Esophagus (tissue), 2 donors: Measurements from ENCODE around the gene DRGX. TPM values are rescaled to one million over a fixed set of nuclear protein-coding genes. Genes with fewer than 3 reads are reported as not detected.

Experiments
- H3K27ac ChIP-seq, 2 donors: one replicate each; pipeline ENCODE4 v1.5.1; 2013; ENCODE audit warnings: low read depth in 2 of 2, mild to moderate bottlenecking in 2 of 2, inconsistent platforms in 1 of 2, low read length in 1 of 2, moderate library complexity in 1 of 2
- H3K27me3 ChIP-seq, 2 donors: one replicate each; pipeline ENCODE4 v1.6.1; 2013; ENCODE audit warnings: low read length in 2 of 2, control low read depth in 1 of 2, mild to moderate bottlenecking in 1 of 2; ENCODE audit not compliant: insufficient read depth in 2 of 2, control insufficient read depth in 1 of 2
- H3K36me3 ChIP-seq, 2 donors: one replicate each; pipeline ENCODE4 v1.6.1; 2013; ENCODE audit warnings: low read length in 1 of 2; ENCODE audit not compliant: control insufficient read depth in 2 of 2, insufficient read depth in 2 of 2
- H3K4me1 ChIP-seq, 2 donors: one replicate each; pipeline ENCODE4 v1.6.1; 2013; ENCODE audit warnings: low read length in 1 of 2; ENCODE audit not compliant: control insufficient read depth in 2 of 2, insufficient read depth in 2 of 2
- H3K4me3 ChIP-seq, 2 donors: one replicate each; pipeline ENCODE4 v1.5.1; 2013; ENCODE audit warnings: low read length in 2 of 2, mild to moderate bottlenecking in 2 of 2, low read depth in 1 of 2, moderate library complexity in 1 of 2
- H3K9me3 ChIP-seq, 2 donors: one replicate each; pipeline ENCODE4 v1.6.1; 2013; ENCODE audit warnings: mild to moderate bottlenecking in 2 of 2, low read depth in 1 of 2, low read length in 1 of 2, moderate library complexity in 1 of 2; ENCODE audit not compliant: control insufficient read depth in 2 of 2, insufficient read depth in 1 of 2
- WGBS, 2 donors: extraction: QIAGEN DNeasy Blood & Tissue Kit; methylation state at CpG; one replicate each; pipeline ENCODE4 v1.1.7; 2013; 5-methylcytosine and 5-hydroxymethylcytosine counted together
- polyA plus RNA-seq, 2 donors: library from polyadenylated mRNA; stranded (reverse); fragments of 200-250 nt; gene quantifications; one replicate each; pipeline ENCODE4 v1.2.3, GENCODE V29; 2013
- donor health status: healthy with polysubstance abuse.
- donor health status: Bipolar disorder and iron deficiency.

DRGX gene
- polyA plus RNA-seq, 2 donors: 0.04 TPM; not detected in 1

DNA sequence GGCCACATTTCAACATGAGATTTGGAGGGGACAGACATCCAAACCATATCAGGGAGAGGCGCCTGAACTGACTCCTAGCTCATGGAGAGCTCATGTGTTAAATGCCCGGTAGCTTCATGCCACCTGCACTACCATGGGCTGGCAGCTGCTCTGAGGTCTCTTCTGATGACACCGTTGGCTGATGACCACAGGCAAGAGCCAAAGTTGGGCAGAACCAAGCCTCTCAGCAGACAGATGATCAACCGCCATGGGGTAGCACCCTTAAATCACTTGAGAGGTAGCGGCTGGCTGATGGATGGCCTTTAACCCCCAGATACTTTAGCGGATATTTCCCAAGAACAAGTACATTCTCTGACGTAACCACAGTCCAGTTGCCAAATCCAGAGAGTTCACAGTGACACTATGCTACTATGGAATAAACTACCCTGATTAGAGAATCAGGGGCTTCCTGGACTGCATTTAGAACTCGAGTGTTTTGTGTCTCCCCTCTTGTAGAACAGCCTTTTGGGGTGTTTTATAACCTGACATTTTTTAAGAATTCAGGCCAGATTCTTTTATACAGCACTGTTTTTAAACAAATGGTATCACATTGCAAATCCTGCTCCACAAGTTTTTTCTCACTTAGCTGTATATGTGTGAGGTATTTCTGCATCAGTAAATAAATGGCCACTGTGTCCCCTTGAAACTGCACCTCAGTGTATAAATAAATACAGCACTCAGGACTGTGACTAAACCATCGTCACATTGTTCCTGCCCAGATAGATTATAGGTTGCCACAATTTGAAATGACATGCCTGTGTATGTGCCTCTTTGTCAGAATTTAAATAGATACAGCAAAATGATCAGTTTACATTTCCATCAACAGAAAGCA lies 30.8 kb upstream of the DRGX start:
- WGBS, 2 donors: 78 to 83% methylated on average over 9 of the region's 9 CpGs
- Histone ChIP-seq H3K27ac (no peak overlapping the region), H3K4me1 (no peaks in the 10 kb centered on the region), H3K4me3 (no peak overlapping the region), H3K27me3 (no peaks in the 10 kb centered on the region), H3K9me3 (peaks cover 5 to 7% of the 10 kb centered on the region in 2 donors), H3K36me3 (no peaks in the 10 kb centered on the region)

GRCh38 chr10:49419005-49419404 lies 23.1 kb upstream of the DRGX start:
- Histone ChIP-seq H3K27ac (peak overlapping the region; percentile 84 to 93), H3K4me3 (no peak overlapping the region), H3K4me1 (peaks cover 0 to 9% of the 10 kb centered on the region in 2 donors), H3K27me3 (no peaks in the 10 kb centered on the region), H3K9me3 (no peaks in the 10 kb centered on the region), H3K36me3 (no peaks in the 10 kb centered on the region)
- 38 to 43% methylated on average over 7 of the region's 7 CpGs for WGBS, 2 donors

DNA sequence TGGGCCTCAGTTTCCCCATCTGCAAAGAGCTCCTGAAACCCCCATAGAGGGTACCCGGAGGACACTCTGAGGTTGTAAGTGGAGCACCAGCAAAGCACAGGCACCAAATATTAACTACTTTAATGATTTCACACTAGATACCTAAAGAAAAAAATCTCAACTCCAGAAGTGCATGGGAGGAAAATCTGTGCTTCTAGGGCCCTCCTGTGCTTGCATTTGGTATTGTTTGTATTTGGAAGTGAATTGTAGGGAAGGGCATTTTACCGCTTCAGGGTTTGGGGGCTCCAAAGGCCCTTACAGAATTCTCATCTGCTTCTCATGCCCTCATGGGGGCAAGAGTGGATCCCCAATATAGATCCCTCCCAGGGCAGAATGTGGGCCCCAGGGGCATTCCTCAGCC lies 22.4 kb upstream of the DRGX start:
- Histone ChIP-seq H3K9me3 (no peaks in the 10 kb centered on the region), H3K4me1 (peaks cover 0 to 10% of the 10 kb centered on the region in 2 donors), H3K36me3 (no peaks in the 10 kb centered on the region), H3K27me3 (no peaks in the 10 kb centered on the region), H3K27ac (peak overlapping the region; percentile 84 to 93), H3K4me3 (no peak overlapping the region)
- whole genome bisulfite sequencing, 2 donors: 83 to 86% methylated on average over 2 of the region's 2 CpGs

DNA sequence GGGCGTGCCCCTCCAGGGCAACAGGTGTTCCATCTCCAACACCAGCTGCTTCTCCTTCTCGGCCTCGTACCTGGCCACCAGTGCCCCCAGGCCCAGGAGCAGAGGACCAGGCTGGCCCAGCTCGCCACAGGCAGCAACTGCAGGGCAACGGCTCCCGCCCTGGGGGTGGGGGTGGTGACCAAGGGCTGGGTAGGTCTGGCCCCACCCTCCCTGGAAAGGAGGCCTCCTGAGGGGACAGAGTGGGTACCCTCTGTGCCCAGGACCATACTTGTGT lies 22.1 kb upstream of the DRGX start:
- 70 to 75% methylated on average over 6 of the region's 6 CpGs for WGBS, 2 donors

DNA sequence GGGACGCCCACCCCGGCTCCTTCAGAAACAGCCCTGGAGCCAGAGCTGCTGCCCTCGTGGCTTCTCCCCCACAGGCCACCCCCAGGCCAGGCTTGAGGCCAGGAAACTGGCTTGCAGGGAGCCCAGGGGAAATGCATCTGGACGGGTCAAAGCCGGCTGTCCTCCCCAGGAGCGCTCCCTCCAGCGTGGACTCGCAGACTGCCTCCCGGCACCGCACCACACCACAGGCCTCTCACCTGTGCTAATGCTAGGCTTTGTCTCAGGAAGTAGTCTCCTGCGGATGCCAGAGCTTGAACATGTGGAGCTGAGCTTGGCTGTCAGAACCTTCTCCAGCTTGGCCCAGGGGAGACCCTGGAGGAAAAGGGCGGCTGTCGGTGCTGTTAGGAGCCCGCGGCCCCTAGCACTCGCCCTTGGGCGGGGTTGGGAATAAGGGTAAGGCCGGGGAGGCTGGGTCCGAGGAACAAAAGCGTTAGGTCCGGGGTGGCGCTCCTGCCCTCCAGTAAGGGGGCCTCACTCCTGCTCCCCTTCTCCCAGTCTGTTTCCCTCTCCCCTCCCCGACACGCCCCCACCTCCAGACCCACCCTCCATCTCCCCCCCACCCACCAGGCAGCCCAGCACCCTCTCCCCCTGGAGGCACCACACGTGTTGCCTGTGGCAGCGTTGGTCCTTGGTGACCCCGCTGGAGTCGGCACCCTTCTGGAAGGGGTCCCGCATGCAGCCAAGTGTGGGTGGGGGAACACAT lies 21.6 kb upstream of the DRGX start:
- Histone ChIP-seq H3K36me3 (no peaks in the 10 kb centered on the region), H3K9me3 (no peaks in the 10 kb centered on the region), H3K4me1 (peaks cover 0 to 10% of the 10 kb centered on the region in 2 donors), H3K4me3 (no peak overlapping the region), H3K27me3 (no peaks in the 10 kb centered on the region), H3K27ac (no peak overlapping the region)
- WGBS, 2 donors: 85% methylated on average over 22 to 29 of the region's 29 CpGs

More for the DNA sequence above, 22.1 kb upstream of the DRGX start:
- no peaks in the 10 kb centered on the region for H3K27me3 ChIP-seq
- peak overlapping the region in 1 of 2 donors; percentile 84 for H3K27ac ChIP-seq
- H3K4me1 ChIP-seq: peaks cover 0 to 10% of the 10 kb centered on the region in 2 donors
- no peaks in the 10 kb centered on the region for H3K36me3 ChIP-seq
- H3K9me3 ChIP-seq: no peaks in the 10 kb centered on the region
- H3K4me3 ChIP-seq: no peak overlapping the region

GRCh38 chr10:49415846-49416245 lies 20.0 kb upstream of the DRGX start:
- H3K4me3 ChIP-seq: no peak overlapping the region
- H3K27me3 ChIP-seq: no peaks in the 10 kb centered on the region
- H3K4me1 ChIP-seq: peaks cover 0 to 10% of the 10 kb centered on the region in 2 donors
- 60 to 62% methylated on average over 2 of the region's 2 CpGs for WGBS, 2 donors
- H3K27ac ChIP-seq: no peak overlapping the region
- H3K9me3 ChIP-seq: no peaks in the 10 kb centered on the region
- no peaks in the 10 kb centered on the region for H3K36me3 ChIP-seq

GRCh38 chr10:49415109-49415508 lies 19.2 kb upstream of the DRGX start:
- no peaks in the 10 kb centered on the region for H3K9me3 ChIP-seq
- H3K27me3 ChIP-seq: no peaks in the 10 kb centered on the region
- no peak overlapping the region for H3K27ac ChIP-seq
- peaks cover 0 to 12% of the 10 kb centered on the region in 2 donors for H3K4me1 ChIP-seq
- 81 to 87% methylated on average over 7 of the region's 7 CpGs for WGBS, 2 donors
- H3K36me3 ChIP-seq: no peaks in the 10 kb centered on the region
- no peak overlapping the region for H3K4me3 ChIP-seq

GRCh38 chr10:49414496-49414895 lies 18.6 kb upstream of the DRGX start:
- H3K4me3 ChIP-seq: no peak overlapping the region
- no peaks in the 10 kb centered on the region for H3K9me3 ChIP-seq
- 41 to 46% methylated on average over 2 of the region's 2 CpGs for WGBS, 2 donors
- no peaks in the 10 kb centered on the region for H3K27me3 ChIP-seq
- no peak overlapping the region for H3K27ac ChIP-seq
- no peaks in the 10 kb centered on the region for H3K36me3 ChIP-seq
- H3K4me1 ChIP-seq: peaks cover 0 to 12% of the 10 kb centered on the region in 2 donors

DNA sequence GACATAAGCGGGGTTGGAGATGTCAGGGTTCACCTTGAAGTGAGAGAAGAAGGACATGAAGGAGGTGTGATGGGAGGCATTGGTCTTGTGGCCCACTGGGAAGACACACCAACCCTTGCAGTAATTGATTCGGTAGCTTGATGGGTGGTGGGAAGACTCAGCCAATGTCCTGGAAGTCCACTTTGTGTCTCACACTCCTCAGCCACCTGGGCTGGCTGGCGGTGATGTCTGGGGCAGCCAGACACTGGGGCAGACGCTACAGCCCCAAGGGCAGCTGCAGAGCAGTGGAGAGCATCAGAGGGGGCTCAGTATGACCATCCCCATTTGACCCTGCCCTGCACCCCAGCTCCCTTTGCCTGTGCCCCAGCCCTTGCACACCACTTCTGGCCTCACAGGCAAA lies 16.7 kb upstream of the DRGX start:
- H3K4me1 ChIP-seq: peaks cover 0 to 4% of the 10 kb centered on the region in 2 donors
- H3K27ac ChIP-seq: no peak overlapping the region
- no peaks in the 10 kb centered on the region for H3K27me3 ChIP-seq
- H3K9me3 ChIP-seq: no peaks in the 10 kb centered on the region
- WGBS, 2 donors: 86 to 90% methylated on average over 4 of the region's 4 CpGs
- no peaks in the 10 kb centered on the region for H3K36me3 ChIP-seq
- H3K4me3 ChIP-seq: no peak overlapping the region
